GM12892 (cell line): ENCODE results near the gene IFNGR1.
"Not testable (repeated sequence)": the region's sequence is repeated elsewhere in the genome, so short reads cannot be mapped to it uniquely, and the experiment has no call there.

ENCODE experiments used
- DNase-seq: peaks from one replicate; pipeline ENCODE4 v3.0.0; 2011; ENCODE audit not compliant: insufficient read length
- FAIRE-seq: peaks from 2 replicates; lab custom pipeline; 2011; peaks lifted over from hg19 to GRCh38; lab: Jason Lieb, UNC
- POLR2A ChIP-seq: IDR thresholded peaks from 2 replicates; pipeline ENCODE4 v1.6.1; 2011; ENCODE audit warnings: low read depth, low read length, control low read depth
- POLR2AphosphoS5 ChIP-seq: IDR thresholded peaks from 2 replicates; pipeline ENCODE4 v1.6.1; 2011; ENCODE audit warnings: low read depth, low read length, control low read depth
- TAF1 ChIP-seq: IDR thresholded peaks from 2 replicates; pipeline ENCODE4 v1.6.1; 2011; ENCODE audit warnings: low read depth, mild to moderate bottlenecking, control low read depth, low read length, borderline replicate concordance

Gene IFNGR1

DNA sequence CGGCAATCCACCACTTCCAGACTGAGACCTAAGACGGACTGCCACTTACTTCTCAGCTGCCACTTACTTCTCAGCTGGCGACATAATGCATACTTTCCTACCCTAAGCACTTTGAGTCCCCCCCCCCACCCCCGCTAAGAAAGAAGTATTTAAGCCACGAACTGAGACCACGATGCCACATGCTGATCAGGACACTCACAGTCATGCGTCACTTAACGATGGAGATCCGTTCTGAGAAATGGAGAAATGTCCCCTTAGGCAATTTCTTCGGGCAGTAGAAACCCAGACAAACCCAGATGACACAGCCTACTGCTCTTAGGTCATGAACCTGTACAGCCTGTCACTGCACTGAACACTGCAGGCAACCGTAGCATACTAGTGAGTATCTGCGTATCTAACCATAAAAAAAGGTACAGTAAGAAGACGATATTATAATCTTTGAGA lies 690 bp downstream of the IFNGR1 start:
- TF ChIP-seq POLR2A (peak; percentile 65), POLR2AphosphoS5 (peak; percentile 71), TAF1 (no peak)
- no peak for FAIRE-seq

DNA sequence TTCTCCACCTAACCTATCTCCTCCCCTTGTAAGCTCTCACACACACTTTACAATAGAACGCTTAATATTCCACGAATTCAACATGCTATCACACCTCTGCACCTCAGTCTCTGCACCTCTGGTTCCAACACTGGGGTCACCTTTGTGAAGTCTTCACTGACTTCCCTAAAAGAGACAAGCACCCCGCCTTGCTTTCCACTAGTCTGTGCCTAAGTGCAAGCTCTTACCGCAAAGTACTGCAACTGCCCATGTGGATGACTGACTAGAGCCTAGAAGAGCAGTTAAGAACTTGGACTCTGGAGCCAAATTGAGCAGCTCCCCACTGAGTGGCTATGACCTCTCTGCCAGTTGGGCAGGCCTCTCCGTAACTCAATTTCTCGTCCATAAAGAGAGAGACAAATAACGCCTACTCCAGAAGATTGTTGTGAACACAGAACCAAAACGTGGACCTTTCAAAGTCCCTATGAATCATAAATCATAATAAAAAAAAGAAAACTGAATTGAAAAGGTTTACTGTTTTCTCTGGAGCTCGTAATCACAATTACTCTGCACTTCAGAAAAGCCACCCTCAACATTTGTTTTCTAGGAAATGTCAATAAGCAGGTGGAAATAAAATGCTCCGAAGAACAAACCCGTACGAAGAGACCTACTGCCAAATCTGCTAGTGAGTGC lies 1.2 kb downstream of the IFNGR1 start:
- FAIRE-seq (peak; percentile 75), DNase-seq (no peak)
- TF ChIP-seq POLR2AphosphoS5, result no peak
- no peak for TF ChIP-seq POLR2A
- TF ChIP-seq TAF1, result no peak

More for the DNA sequence above, 690 bp downstream of the IFNGR1 start:
- no peak for DNase-seq

DNA sequence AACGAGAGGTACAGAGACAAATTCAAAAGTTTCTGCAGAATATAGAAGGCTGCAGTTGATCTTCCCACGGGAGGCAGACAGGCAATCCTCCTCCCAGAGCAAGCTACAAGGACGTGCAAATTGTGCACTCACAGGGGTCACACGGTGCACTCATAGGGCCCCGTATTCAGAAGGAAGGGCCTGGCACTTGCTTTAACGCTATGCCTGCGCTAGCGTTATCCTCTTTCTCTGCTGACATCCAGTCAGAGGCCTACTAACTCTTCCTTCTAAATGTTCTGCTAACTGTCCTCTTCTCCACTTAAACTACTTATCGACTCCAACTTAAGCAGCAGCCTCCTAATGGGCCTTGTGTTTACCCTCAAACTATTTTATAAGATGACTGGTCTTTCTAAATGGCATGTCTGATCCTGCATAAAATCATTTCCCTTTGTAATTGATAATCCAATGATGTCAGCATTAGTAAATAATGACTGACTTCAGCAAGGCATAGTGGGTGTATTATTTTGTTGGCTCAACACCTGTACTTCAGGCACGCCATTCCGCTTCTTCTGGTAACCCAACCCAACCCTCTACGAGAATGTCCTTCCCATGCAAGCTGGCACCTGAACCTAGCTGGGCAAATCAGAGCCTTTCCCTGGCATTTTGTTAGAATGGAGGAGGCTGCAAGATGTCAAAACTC lies 2.2 kb downstream of the IFNGR1 start:
- TF ChIP-seq POLR2A (no peak), POLR2AphosphoS5 (peak; percentile 66; the same call in 1 of the 2 replicates)
- DNase-seq, result no peak
- no peak for FAIRE-seq

DNA sequence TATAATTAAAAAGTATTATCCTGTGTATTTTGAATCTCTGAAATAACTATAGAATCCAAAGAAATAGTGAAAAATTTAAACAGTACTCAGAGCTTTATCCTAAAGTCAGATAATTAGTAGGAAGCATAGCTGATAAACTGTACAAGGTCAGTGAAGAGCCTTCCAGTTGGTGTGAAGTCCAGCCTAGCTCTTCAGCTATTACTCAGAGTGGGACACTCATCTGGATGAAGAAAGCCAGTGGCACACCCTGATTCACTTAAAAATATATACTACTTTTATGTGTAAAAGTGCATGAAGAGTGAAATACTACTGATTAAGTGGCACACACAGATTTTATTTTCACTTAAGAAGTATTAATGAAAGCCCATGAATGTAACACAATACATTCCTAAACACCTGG lies 3.1 kb downstream of the IFNGR1 start:
- TF ChIP-seq POLR2A (no peak), POLR2AphosphoS5 (no peak), TAF1 (no peak)
- FAIRE-seq, result no peak
- DNase-seq, result no peak

DNA sequence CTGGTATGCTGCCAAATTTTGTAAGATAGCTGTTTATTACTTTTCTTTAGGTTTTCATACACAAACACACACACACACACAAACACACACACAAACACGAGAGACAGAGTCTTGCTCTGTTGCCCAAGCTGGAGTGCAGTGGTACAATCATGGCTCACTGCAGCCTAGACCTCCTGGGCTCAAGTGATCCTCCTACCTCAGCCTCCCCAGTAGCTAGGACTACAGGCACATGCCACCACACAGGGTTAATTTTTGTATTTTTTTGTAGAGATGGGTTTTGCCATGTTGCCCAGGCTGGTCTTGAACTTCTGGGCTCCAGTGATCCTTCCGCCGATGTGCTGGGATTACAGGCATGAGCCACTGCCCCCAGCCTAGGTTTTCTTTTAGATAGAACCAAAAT lies 3.6 kb downstream of the IFNGR1 start:
- not testable (repeated sequence) for FAIRE-seq, DNase-seq

GRCh38 chr6:137214931-137215330 lies 4.3 kb downstream of the IFNGR1 start:
- DNase-seq (no peak), FAIRE-seq (no peak)
- no peak for TF ChIP-seq POLR2A

GRCh38 chr6:137213813-137214212 lies 5.4 kb downstream of the IFNGR1 start:
- no peak for FAIRE-seq
- DNase-seq, result no peak
- no peak for TF ChIP-seq POLR2AphosphoS5

DNA sequence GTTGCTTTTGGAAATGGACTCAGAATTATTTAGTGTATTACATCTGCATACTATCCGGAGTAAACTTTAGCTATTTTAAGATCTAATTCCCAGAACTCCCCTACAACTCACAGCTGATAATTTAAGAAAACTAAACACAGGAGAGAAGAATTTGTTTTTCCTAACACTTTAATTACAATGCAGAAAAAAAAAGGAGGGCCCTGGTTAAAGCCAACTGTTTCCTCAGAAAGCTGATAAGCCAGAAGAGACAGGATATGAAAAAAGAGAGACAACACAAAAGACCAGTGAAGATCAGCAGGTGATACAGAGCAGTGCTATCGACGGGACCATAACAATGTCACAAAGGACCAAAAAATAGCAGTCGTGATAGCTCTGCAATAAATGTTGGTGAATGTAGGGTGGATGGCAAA lies 5.8 kb downstream of the IFNGR1 start:
- no peak for DNase-seq
- no peak for FAIRE-seq
- TF ChIP-seq POLR2AphosphoS5 (no peak), TAF1 (no peak), POLR2A (no peak)

GRCh38 chr6:137211910-137212309 lies 7.3 kb downstream of the IFNGR1 start:
- DNase-seq (no peak), FAIRE-seq (no peak)
- no peak for TF ChIP-seq POLR2A
- no peak for TF ChIP-seq POLR2AphosphoS5
- TF ChIP-seq TAF1, result no peak

GRCh38 chr6:137210903-137211302 lies 8.3 kb downstream of the IFNGR1 start:
- FAIRE-seq, result no peak
- no peak for DNase-seq
- TF ChIP-seq POLR2AphosphoS5, result no peak
- no peak for TF ChIP-seq TAF1
- TF ChIP-seq POLR2A, result no peak

DNA sequence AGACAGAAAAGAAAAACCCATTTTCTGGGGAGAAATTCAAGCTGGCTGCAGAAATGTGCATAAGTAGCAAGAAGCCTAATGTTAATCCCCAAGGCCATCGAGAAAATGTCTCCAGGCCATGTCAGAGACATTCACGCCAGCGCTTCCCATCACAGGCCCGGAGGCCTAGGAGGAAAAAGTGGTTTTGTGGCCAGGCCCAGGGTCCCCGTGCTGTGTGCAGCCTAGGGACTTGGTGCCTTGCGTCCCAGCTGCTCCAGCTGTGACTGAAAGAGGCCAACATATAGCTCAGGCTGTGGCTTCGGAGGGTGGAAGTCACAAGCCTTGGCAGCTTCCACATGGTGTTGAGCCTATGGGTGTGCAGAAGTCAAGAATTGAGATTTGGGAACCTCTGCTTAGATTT lies 10.9 kb downstream of the IFNGR1 start:
- no peak for DNase-seq
- TF ChIP-seq POLR2A (no peak), TAF1 (no peak), POLR2AphosphoS5 (no peak)
- no peak for FAIRE-seq

DNA sequence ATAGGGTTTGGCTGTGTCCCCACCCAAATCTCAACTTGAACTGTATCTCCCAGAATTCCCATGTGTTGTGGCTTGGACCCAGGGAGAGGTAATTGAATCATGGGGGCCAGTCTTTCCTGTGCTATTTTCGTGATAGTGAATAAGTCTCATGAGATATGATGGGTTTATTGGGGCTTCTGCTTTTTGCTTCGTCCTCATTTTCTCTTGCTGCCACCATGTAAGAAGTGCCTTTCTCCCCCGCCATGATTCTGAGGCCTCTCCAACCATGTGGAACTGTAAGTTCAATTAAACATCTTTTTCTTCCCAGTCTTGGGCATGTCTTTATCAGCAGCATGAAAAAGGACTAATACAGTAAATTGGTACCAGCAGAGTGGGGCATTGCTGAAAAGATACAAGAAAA lies 11.7 kb downstream of the IFNGR1 start:
- DNase-seq, FAIRE-seq: not testable (repeated sequence)

- DNase-seq (no peak), FAIRE-seq (no peak)
- TF ChIP-seq TAF1 (no peak), POLR2AphosphoS5 (no peak), POLR2A (no peak)
Measured at GRCh38 chr6:137206577-137206976, 12.6 kb downstream of the IFNGR1 start.
